CD14-positive monocyte (primary cell): ENCODE data around the gene STK4. TPM values are rescaled to one million over a fixed set of nuclear protein-coding genes. Genes with fewer than 3 reads are reported as not detected.

Experiments used
- DNase-seq, 3 donors: peaks; one replicate each; pipeline ENCODE4 v3.0.0-alpha.2; 2011 to 2022
- H2AFZ ChIP-seq: 2 replicates; pipeline ENCODE4 v1.6.0; 2012; ENCODE audit warnings: mild to moderate bottlenecking, low read depth, low read length, inconsistent platforms; ENCODE audit not compliant: insufficient read depth, poor library complexity, severe bottlenecking
- H3K27ac ChIP-seq, 2 donors: 1 replicate in 1 of 2; 2 replicates in 1 of 2; pipeline ENCODE4 v1.5.1; 2012 to 2013; ENCODE audit warnings: low read length in 2 of 2, control low read depth in 1 of 2, inconsistent platforms in 1 of 2, low read depth in 1 of 2, mild to moderate bottlenecking in 1 of 2
- H3K27me3 ChIP-seq, 2 donors: one replicate each; pipeline versions ENCODE4 v1.6.0 to v1.6.1; 2011 to 2013; ENCODE audit warnings: low read length in 2 of 2; ENCODE audit not compliant: control insufficient read depth in 2 of 2, insufficient read depth in 2 of 2
- H3K36me3 ChIP-seq, 2 donors: replicated peaks in 1 of 2; 1 replicate in 1 of 2; 2 replicates in 1 of 2; pipeline versions ENCODE4 v1.5.1 to v1.6.1; 2012 to 2013; ENCODE audit warnings: low read length in 2 of 2, control low read depth in 1 of 2, inconsistent platforms in 1 of 2, mild to moderate bottlenecking in 1 of 2; ENCODE audit not compliant: insufficient read depth in 2 of 2, control insufficient read depth in 1 of 2
- H3K4me1 ChIP-seq, 2 donors: 1 replicate in 1 of 2; 2 replicates in 1 of 2; pipeline versions ENCODE4 v1.5.1 to v1.6.1; 2012 to 2013; ENCODE audit warnings: low read length in 2 of 2, control low read depth in 1 of 2, inconsistent platforms in 1 of 2, mild to moderate bottlenecking in 1 of 2, moderate library complexity in 1 of 2; ENCODE audit not compliant: insufficient read depth in 2 of 2, control insufficient read depth in 1 of 2
- H3K4me2 ChIP-seq: replicated peaks from 2 replicates; pipeline ENCODE3; 2012; ENCODE audit warnings: low read length, moderate library complexity, mild to moderate bottlenecking; ENCODE audit not compliant: poor library complexity, severe bottlenecking; ENCODE audit errors: extremely low read depth
- H3K4me3 ChIP-seq, 3 experiments: fragments of 200-600 bp in 1 of 3; sonication (generic) in 1 of 3; replicated peaks in 1 of 3; 1 replicate in 2 of 3; 2 replicates in 1 of 3; pipeline ENCODE4 v1.5.1; 2011 to 2013; ENCODE audit warnings: low read length in 3 of 3, mild to moderate bottlenecking in 3 of 3, control low read depth in 2 of 3, low read depth in 2 of 3, inconsistent platforms in 1 of 3, moderate library complexity in 1 of 3
- H3K79me2 ChIP-seq: 2 replicates; pipeline ENCODE4 v1.6.0; 2012; ENCODE audit warnings: mild to moderate bottlenecking, control low read depth, inconsistent platforms, low read length, moderate library complexity; ENCODE audit not compliant: insufficient read depth
- H3K9ac ChIP-seq: 2 replicates; pipeline ENCODE4 v1.6.0; 2017; ENCODE audit warnings: low read length, mild to moderate bottlenecking; ENCODE audit not compliant: insufficient read depth, poor library complexity, severe bottlenecking
- H3K9me3 ChIP-seq, 2 donors: replicated peaks in 1 of 2; 1 replicate in 1 of 2; 2 replicates in 1 of 2; pipeline versions ENCODE4 v1.5.1 to v1.6.1; 2012 to 2013; ENCODE audit warnings: low read length in 2 of 2, control low read depth in 1 of 2; ENCODE audit not compliant: control insufficient read depth in 1 of 2, insufficient read depth in 1 of 2
- H4K20me1 ChIP-seq: 2 replicates; pipeline ENCODE4 v1.6.0; 2012; ENCODE audit warnings: mild to moderate bottlenecking, low read length, control low read depth, moderate library complexity; ENCODE audit not compliant: insufficient read depth
- H3K27ac Mint-ChIP-seq, 7 donors: one replicate each; pipeline ENCODE4 v1.8.0; 2020; ENCODE audit warnings: mild to moderate bottlenecking in 7 of 7, mixed read lengths in 7 of 7, moderate library complexity in 6 of 7, inconsistent platforms in 2 of 7
- H3K27me3 Mint-ChIP-seq, 3 donors: one replicate each; pipeline ENCODE4 v1.8.0; 2021 to 2022; ENCODE audit warnings: low read depth in 3 of 3, mild to moderate bottlenecking in 3 of 3, mixed read lengths in 3 of 3, moderate library complexity in 3 of 3, inconsistent platforms in 1 of 3
- H3K36me3 Mint-ChIP-seq, 2 donors: one replicate each; pipeline ENCODE4 v1.8.0; 2020; ENCODE audit warnings: mixed read lengths in 2 of 2, inconsistent platforms in 1 of 2, mild to moderate bottlenecking in 1 of 2
- H3K4me1 Mint-ChIP-seq: one replicate; pipeline ENCODE4 v1.8.0; 2020; ENCODE audit warnings: mild to moderate bottlenecking, mixed read lengths
- H3K4me3 Mint-ChIP-seq, 2 donors: one replicate each; pipeline ENCODE4 v1.8.0; 2020; ENCODE audit warnings: mild to moderate bottlenecking in 2 of 2, mixed read lengths in 2 of 2, moderate library complexity in 1 of 2
- H3K9me3 Mint-ChIP-seq, 7 donors: one replicate each; pipeline ENCODE4 v1.8.0; 2020 to 2022; ENCODE audit warnings: mixed read lengths in 7 of 7, mild to moderate bottlenecking in 6 of 7, moderate library complexity in 6 of 7, inconsistent platforms in 2 of 7
- CTCF ChIP-seq: fragments of 200-600 bp; IDR thresholded peaks from one replicate; pipeline ENCODE4 v1.8.0; 2022; ENCODE audit warnings: antibody characterized with exemption, mild to moderate bottlenecking
- WGBS: methylation state at CpG from one replicate; pipeline ENCODE4 v1.1.5; 2013; ENCODE audit warnings: missing lambda C conversion rate; ENCODE audit not compliant: insufficient coverage; 5-methylcytosine and 5-hydroxymethylcytosine counted together
- intact Hi-C, 2 donors: fragments of 100-400 bp; cut with micrococcal nuclease; formaldehyde crosslinking; loops; one replicate each; pipeline versions ENCODE4 v1.15.0 to v1.15.1; 2023
- polyA plus RNA-seq, 3 donors: library from polyadenylated mRNA; depleted of rRNA in 1 of 3; unstranded in 2 of 3; stranded (reverse) in 1 of 3; fragments of 300-500 nt in 2 of 3; fragments of >200 nt in 1 of 3; fragmentation: Illumina TruSeq in 2 of 3; gene quantifications; 1 replicate in 2 of 3; 2 replicates in 1 of 3; pipeline ENCODE4 v1.2.3, GENCODE V29; 2012 to 2021

The STK4 gene
- polyA plus RNA-seq, 3 donors: 53.0 to 123 (median 69.9) TPM

- Mint-ChIP-seq H3K4me1 (peaks cover 15% of the 10 kb centered on the region), H3K9me3 (no peaks in the 10 kb centered on the region), H3K27me3 (peaks cover 0 to 3% (median 0%) of the 10 kb centered on the region in 3 donors), H3K36me3 (peaks cover 72 to 77% of the 10 kb centered on the region in 2 donors), H3K27ac (peak overlapping the region in 1 of 7 donors; percentile 14), H3K4me3 (no peak overlapping the region)
- Histone ChIP-seq H3K4me2 (no peak overlapping the region), H3K27ac (no peak overlapping the region), H3K4me1 (peaks cover 8 to 9% of the 10 kb centered on the region in 2 donors), H3K27me3 (no peaks in the 10 kb centered on the region), H3K79me2 (no peaks in the 10 kb centered on the region), H2AFZ (no peak overlapping the region), H3K36me3 (peaks cover 81 to 93% of the 10 kb centered on the region in 2 donors), H4K20me1 (no peaks in the 10 kb centered on the region), H3K9me3 (no peaks in the 10 kb centered on the region), H3K9ac (no peak overlapping the region), H3K4me3 (no peak overlapping the region)
- WGBS: 97% methylated on average over 5 of the region's 6 CpGs
- no peak for TF ChIP-seq CTCF
- no peak for DNase-seq
- intact Hi-C loops: no loop called here
These were observed 21.1 kb upstream of the STK4 start for GRCh38 chr20:44945261-44945660.

- Mint-ChIP-seq H3K27me3 (peaks cover 0 to 3% (median 0%) of the 10 kb centered on the region in 3 donors), H3K27ac (peak overlapping the region in 2 of 7 donors; percentile 13 to 69), H3K9me3 (no peaks in the 10 kb centered on the region), H3K36me3 (peaks cover 74 to 80% of the 10 kb centered on the region in 2 donors), H3K4me3 (no peak overlapping the region), H3K4me1 (peaks cover 15% of the 10 kb centered on the region)
- H3K9ac ChIP-seq: no peak overlapping the region
- no peak overlapping the region for H2AFZ ChIP-seq
- DNase-seq: no peak
- no peaks in the 10 kb centered on the region for H3K79me2 ChIP-seq
- peaks cover 8 to 9% of the 10 kb centered on the region in 2 donors for H3K4me1 ChIP-seq
- 100% methylated on average over 1 of the region's 2 CpGs for WGBS
- no peaks in the 10 kb centered on the region for H3K27me3 ChIP-seq
- H3K9me3 ChIP-seq: no peaks in the 10 kb centered on the region
- no peak for TF ChIP-seq CTCF
- intact Hi-C loops: no loop called here
- H4K20me1 ChIP-seq: no peaks in the 10 kb centered on the region
- H3K4me2 ChIP-seq: no peak overlapping the region
- H3K36me3 ChIP-seq: peaks cover 81 to 93% of the 10 kb centered on the region in 2 donors
- H3K4me3 ChIP-seq: no peak overlapping the region
- peak overlapping the region in 1 of 2 donors; percentile 12 for H3K27ac ChIP-seq
These were observed 19.9 kb upstream of the STK4 start for GRCh38 chr20:44946271-44946852.
